ENCODE measurements around the gene CEP104. TPM values are rescaled to one million over a fixed set of nuclear protein-coding genes. Genes with fewer than 3 reads are reported as not detected.

CEP104 gene
- total RNA-seq, 4 donors from 2014 or later: 26.0 to 41.6 (median 30.8) TPM

DNA sequence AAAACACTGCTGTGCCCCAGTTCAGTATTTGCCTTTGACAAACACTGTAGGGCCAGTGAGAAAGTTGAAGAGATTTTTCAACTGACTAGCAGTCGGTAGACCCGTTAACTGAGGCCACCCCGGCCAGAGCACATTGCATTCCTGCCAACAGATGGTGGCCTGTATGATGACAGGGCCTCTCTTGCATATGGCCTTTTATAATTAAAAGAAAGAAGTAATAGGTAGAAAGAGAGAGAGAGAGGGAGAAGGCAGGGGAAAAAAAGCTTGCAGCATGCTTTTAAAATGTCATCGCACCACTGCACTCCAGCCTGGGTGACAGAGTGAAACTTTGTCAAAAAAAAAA, 47.8 kb upstream of the CEP104 start:
- Histone ChIP-seq H3K36me3 (no peaks in the 10 kb centered on the region), H3K9me3 (no peaks in the 10 kb centered on the region), H3K4me3 (replicated peaks in 1 of 3) (no peak overlapping the region), H3K27me3 (no peaks in the 10 kb centered on the region), H3K27ac (no peak overlapping the region), H3K4me1 (peaks cover 0 to 3% of the 10 kb centered on the region in 2 donors)
- 78 to 82% methylated on average over 4 of the region's 4 CpGs for WGBS, 2 donors
- intact Hi-C loops (cut with DNase I): no loop called here
- DNase-seq: no peak
- no peak for TF ChIP-seq POLR2A (IDR thresholded peaks at IDR 0.05)
- TF ChIP-seq, protein P1, sequence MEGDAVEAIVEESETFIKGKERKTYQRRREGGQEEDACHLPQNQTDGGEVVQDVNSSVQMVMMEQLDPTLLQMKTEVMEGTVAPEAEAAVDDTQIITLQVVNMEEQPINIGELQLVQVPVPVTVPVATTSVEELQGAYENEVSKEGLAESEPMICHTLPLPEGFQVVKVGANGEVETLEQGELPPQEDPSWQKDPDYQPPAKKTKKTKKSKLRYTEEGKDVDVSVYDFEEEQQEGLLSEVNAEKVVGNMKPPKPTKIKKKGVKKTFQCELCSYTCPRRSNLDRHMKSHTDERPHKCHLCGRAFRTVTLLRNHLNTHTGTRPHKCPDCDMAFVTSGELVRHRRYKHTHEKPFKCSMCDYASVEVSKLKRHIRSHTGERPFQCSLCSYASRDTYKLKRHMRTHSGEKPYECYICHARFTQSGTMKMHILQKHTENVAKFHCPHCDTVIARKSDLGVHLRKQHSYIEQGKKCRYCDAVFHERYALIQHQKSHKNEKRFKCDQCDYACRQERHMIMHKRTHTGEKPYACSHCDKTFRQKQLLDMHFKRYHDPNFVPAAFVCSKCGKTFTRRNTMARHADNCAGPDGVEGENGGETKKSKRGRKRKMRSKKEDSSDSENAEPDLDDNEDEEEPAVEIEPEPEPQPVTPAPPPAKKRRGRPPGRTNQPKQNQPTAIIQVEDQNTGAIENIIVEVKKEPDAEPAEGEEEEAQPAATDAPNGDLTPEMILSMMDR (IDR thresholded peaks at IDR 0.05): no peak

DNA sequence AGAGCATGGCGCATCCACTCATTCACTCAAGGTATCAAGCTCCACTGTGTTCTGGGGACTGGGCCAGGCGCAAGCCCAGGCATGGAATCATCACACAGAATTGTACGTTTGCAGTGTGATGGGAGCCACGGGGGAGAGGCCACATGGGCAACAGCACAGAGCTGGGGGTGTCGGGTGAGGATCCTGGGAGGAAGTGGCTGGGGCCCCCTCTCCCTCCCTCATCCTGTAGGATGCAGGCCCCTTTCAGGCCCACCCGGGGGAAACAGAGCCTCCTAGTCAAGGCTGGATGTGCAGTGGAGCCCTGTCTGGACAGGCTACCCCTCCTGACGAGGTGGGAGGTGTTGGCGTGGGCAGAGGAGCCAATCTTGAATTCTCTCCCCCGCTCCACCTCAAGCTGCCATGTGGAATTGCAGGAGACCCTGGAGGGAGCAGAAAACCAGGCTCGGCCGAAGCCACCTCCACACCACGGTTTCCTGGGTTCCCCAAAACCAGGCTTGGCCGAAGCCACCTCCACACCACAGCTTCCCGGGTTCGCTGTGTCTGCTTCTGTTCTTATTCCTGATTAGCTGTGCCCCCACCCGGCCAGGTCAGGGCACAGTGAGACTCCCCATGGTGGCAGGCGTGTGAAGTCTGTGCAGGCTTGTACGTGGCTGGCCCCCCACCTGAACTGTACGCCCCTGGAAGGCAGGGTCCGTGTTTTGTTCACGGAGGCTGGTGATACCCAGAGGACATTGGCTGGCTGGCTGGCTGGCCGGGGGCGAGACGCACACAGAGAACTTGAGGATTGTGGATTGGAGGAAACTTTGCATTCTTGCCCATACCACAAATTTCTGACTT, 47.2 kb upstream of the CEP104 start:
- no peak overlapping the region for H3K4me3 ChIP-seq (replicated peaks in 1 of 3)
- no peaks in the 10 kb centered on the region for H3K9me3 ChIP-seq
- H3K36me3 ChIP-seq: no peaks in the 10 kb centered on the region
- intact Hi-C loops (cut with DNase I): no loop called here
- H3K4me1 ChIP-seq: peaks cover 1 to 9% of the 10 kb centered on the region in 2 donors
- H3K27ac ChIP-seq: no peak overlapping the region
- TF ChIP-seq, protein P1 (IDR thresholded peaks at IDR 0.05): no peak
- no peak for TF ChIP-seq POLR2A (IDR thresholded peaks at IDR 0.05)
- DNase-seq: no peak
- H3K27me3 ChIP-seq: no peaks in the 10 kb centered on the region
- WGBS, 2 donors: 81 to 86% methylated on average over 23 to 24 of the region's 24 CpGs

DNA sequence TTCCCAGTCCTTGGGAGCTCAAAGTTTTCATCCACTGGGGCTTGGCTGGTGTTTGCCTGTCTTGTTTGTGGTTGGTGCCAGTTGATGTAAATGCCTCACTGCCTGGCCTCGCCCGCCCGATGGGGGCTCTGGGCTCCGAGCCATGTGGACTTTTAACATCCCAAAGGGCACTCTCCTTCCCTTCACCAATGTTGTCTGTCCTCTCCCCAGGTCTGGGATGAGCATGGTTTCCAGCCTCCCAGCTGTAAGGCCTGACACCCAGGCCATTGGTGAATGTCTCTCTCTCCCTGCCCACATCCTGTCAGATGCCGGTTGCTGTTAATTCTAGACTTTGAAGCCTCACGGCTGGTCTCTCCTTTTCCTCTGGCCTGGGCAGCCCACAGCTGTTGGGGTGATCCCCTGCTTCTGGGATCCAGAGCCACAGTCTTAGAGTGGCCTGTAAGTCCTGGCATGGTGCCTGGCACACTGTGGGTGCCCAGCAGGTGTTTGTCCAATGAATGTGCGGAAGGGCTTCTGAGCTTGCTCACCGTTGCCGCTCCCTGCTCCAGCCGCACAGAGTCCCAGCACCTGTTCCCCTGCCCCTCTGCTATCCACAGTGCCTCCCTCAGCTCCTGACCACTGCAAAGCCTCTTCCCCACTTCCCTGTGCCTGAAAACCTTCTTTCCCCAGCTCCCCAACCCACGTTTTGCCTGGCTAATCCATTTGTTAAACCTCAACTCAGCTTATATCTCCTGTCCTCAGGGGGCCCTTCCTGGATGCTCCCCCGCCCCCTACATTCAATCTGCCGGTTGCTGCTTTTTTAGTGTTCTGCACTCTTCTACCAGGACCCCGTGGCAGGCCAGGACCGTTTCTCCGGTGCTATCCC, 46.4 kb upstream of the CEP104 start:
- Histone ChIP-seq H3K9me3 (no peaks in the 10 kb centered on the region), H3K27ac (no peak overlapping the region), H3K4me1 (peaks cover 4 to 10% of the 10 kb centered on the region in 2 donors), H3K36me3 (no peaks in the 10 kb centered on the region), H3K4me3 (replicated peaks in 1 of 3) (no peak overlapping the region), H3K27me3 (no peaks in the 10 kb centered on the region)
- TF ChIP-seq POLR2A (IDR thresholded peaks at IDR 0.05): no peak
- TF ChIP-seq, protein P1 (IDR thresholded peaks at IDR 0.05): no peak
- intact Hi-C loops (cut with DNase I): no loop called here
- WGBS, 2 donors: 70 to 80% methylated on average over 16 of the region's 16 CpGs
- no peak for DNase-seq

DNA sequence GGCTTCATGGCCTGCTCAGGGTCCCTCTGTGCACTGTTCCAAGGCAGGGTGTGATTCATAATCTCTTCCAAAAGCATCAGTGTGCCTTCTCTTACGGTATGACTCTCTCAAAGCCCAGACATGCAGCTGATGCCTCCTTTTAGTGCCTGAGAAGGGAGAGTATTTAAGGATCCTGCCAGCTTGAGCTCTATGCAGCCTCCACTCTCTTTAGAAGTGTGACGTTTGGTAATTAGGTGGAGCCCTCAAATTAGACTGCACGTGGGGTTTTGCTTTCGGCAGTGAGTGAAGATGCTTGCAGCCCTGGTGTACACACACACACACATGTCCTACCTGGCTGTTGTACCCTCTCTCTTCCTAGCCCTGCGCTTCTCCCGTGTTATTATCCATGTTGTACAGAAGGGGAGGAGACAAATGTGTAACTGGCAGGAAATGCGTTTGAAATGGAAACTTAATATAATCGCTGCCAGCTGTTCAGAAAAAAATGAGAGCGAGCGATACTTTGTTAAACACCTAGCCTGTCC, 45.6 kb upstream of the CEP104 start:
- Histone ChIP-seq H3K36me3 (no peaks in the 10 kb centered on the region), H3K27me3 (no peaks in the 10 kb centered on the region), H3K9me3 (no peaks in the 10 kb centered on the region), H3K4me3 (replicated peaks in 1 of 3) (no peak overlapping the region), H3K27ac (no peak overlapping the region), H3K4me1 (peaks cover 4 to 10% of the 10 kb centered on the region in 2 donors)
- no peak for DNase-seq
- intact Hi-C loops (cut with DNase I): no loop called here
- TF ChIP-seq, protein P1 (IDR thresholded peaks at IDR 0.05): no peak
- no peak for TF ChIP-seq POLR2A (IDR thresholded peaks at IDR 0.05)
- WGBS, 2 donors: 72 to 77% methylated on average over 10 of the region's 10 CpGs
